ENCODE data around the gene CNTNAP2.

The CNTNAP2 gene

GRCh38 chr7:148108381-148108780, 1991.8 kb downstream of the CNTNAP2 start:
- TF ChIP-seq CTCF (conservative IDR thresholded peaks at IDR 0.05) = no peak
- H3K27ac ChIP-seq = no peak overlapping the region

GRCh38 chr7:148110097-148110868, 1993.7 kb downstream of the CNTNAP2 start:
- no peak overlapping the region for H3K27ac ChIP-seq

GRCh38 chr7:148114804-148115203, 1998.2 kb downstream of the CNTNAP2 start:
- no peak for TF ChIP-seq CTCF (conservative IDR thresholded peaks at IDR 0.05)

More at GRCh38 chr7:148110097-148110868, 1993.7 kb downstream of the CNTNAP2 start:
- peak; percentile 88 for TF ChIP-seq CTCF (conservative IDR thresholded peaks at IDR 0.05)

GRCh38 chr7:148115308-148115707, 1998.7 kb downstream of the CNTNAP2 start:
- TF ChIP-seq CTCF (conservative IDR thresholded peaks at IDR 0.05) = no peak
- no peak overlapping the region for H3K27ac ChIP-seq

More at GRCh38 chr7:148114804-148115203, 1998.2 kb downstream of the CNTNAP2 start:
- no peak overlapping the region for H3K27ac ChIP-seq

GRCh38 chr7:148116195-148116594, 1999.6 kb downstream of the CNTNAP2 start:
- TF ChIP-seq CTCF (conservative IDR thresholded peaks at IDR 0.05) = no peak
- no peak overlapping the region for H3K27ac ChIP-seq

GRCh38 chr7:148116829-148117403, 2000.3 kb downstream of the CNTNAP2 start:
- TF ChIP-seq CTCF (conservative IDR thresholded peaks at IDR 0.05) = no peak

GRCh38 chr7:148118371-148118770, 2001.8 kb downstream of the CNTNAP2 start:
- no peak overlapping the region for H3K27ac ChIP-seq
- TF ChIP-seq CTCF (conservative IDR thresholded peaks at IDR 0.05) = no peak

More at GRCh38 chr7:148116829-148117403, 2000.3 kb downstream of the CNTNAP2 start:
- peak overlapping the region; percentile 2; the same call in 1 of the 2 replicates for H3K27ac ChIP-seq

Data from VCaP (cell line).